ENCODE measurements around the gene CDR2L. TPM values are rescaled to one million over a fixed set of nuclear protein-coding genes. Genes with fewer than 3 reads are reported as not detected.

CDR2L gene
- total and polyA plus RNA-seq, 8 donors: 4.4 to 78.8 (median 10.9) TPM

DNA sequence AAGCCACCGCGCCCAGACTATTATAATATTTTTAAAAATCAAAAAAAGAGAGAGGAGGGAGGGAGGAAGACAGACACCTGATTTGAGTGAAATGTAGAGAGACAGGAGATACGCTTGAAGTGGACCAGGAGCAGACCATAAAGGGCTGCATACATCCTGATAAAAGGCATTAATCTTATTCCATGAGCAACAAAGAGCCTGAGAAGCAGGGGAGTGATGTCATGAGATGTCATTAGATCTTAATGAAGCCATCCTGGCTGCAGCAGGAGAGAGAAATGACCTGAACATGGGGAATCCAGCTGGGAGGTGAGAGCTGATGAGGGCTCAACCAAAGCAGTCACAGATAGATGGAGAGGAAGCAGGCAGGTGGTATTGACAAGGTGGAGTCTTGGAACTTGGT is 9.6 kb upstream of the CDR2L start:
- 94 to 97% (median 94%) methylated on average over 3 of the region's 3 CpGs for WGBS, 5 donors
- intact Hi-C loops (cut with DNase I; ENCODE audit: low total_unique reads): no loop called here
- no peak for TF ChIP-seq EP300 (IDR thresholded peaks at IDR 0.05)
- Histone ChIP-seq H3K27ac (no peak overlapping the region), H3K27me3 (peaks cover 0 to 25% (median 3%) of the 10 kb centered on the region in 3 donors), H3K4me3 (no peak overlapping the region), H3K9me3 (no peaks in the 10 kb centered on the region), H3K4me1 (peaks cover 18 to 47% (median 32%) of the 10 kb centered on the region in 4 donors), H3K36me3 (no peaks in the 10 kb centered on the region)
- no peak for DNase-seq

DNA sequence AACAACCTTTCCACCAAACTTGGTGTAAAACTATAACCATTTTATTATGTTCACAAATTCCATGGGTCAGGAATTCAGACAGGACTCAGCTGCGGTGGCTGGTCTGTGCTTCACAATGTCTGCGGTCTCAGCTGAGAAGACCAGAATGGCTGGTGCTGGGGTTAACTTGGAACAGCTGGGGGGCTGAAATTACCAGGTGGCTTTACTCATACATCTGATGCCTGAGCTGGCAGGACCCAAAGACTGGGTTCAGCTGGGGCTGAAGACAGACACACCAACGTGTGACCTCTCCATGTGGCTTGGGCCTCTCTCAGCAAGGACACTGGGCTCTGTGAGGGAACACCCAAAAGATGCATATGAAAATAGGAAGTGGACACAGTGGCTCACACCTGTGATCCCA is 9.2 kb upstream of the CDR2L start:
- 61 to 90% (median 86%) methylated on average over 2 to 3 of the region's 3 CpGs for WGBS, 5 donors
- intact Hi-C loops (cut with DNase I; ENCODE audit: low total_unique reads): no loop called here

DNA sequence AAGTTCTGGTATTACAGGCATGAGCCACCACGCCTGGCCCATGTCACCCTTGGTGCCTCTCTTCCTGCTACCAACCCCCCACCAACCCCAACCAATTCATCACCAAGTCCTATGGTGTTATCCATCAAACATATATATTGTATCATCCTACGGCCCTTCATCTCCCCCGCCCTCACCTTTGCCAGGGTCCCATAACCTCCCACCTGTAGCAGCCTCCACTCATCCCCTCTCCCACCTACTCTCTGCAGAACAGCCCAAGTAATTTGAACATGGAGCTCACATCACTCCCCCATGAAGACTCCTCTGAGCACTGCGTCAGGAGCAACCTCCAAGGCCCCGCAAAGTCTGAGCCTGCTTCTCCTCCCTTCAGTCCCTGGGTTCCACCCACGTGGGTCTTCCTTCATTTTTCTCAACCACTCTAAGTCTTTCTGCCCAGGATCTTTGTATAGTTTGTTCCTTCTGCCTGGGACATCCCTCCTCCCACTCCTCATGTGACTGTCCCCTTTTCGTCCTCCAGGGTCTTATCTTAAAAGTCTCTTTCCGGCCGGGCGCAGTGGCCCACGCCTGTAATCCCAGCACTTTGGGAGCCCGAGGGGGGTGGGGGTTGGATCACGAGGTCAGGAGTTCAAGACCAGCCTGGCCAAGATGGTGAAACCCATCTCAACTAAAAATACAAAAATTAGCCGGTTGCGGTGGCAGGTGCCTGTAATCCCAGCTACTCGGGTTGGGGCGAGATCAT is 7.9 kb upstream of the CDR2L start:
- Histone ChIP-seq H3K9me3 (no peaks in the 10 kb centered on the region), H3K27ac (no peak overlapping the region), H3K36me3 (no peaks in the 10 kb centered on the region), H3K27me3 (peaks cover 0 to 7% (median 0%) of the 10 kb centered on the region in 3 donors), H3K4me1 (peaks cover 17 to 35% (median 31%) of the 10 kb centered on the region in 4 donors), H3K4me3 (no peak overlapping the region)
- WGBS, 5 donors: 81 to 84% (median 83%) methylated on average over 17 of the region's 17 CpGs
- intact Hi-C loops (cut with DNase I; ENCODE audit: low total_unique reads): no loop called here
- TF ChIP-seq, protein P1, sequence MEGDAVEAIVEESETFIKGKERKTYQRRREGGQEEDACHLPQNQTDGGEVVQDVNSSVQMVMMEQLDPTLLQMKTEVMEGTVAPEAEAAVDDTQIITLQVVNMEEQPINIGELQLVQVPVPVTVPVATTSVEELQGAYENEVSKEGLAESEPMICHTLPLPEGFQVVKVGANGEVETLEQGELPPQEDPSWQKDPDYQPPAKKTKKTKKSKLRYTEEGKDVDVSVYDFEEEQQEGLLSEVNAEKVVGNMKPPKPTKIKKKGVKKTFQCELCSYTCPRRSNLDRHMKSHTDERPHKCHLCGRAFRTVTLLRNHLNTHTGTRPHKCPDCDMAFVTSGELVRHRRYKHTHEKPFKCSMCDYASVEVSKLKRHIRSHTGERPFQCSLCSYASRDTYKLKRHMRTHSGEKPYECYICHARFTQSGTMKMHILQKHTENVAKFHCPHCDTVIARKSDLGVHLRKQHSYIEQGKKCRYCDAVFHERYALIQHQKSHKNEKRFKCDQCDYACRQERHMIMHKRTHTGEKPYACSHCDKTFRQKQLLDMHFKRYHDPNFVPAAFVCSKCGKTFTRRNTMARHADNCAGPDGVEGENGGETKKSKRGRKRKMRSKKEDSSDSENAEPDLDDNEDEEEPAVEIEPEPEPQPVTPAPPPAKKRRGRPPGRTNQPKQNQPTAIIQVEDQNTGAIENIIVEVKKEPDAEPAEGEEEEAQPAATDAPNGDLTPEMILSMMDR (IDR thresholded peaks at IDR 0.05): no peak
- no peak for TF ChIP-seq POLR2A (IDR thresholded peaks at IDR 0.05)
- no peak for TF ChIP-seq EP300 (IDR thresholded peaks at IDR 0.05)
- TF ChIP-seq POLR2AphosphoS5 (IDR thresholded peaks at IDR 0.05): no peak
- no peak for DNase-seq

More for the DNA sequence above, 9.2 kb upstream of the CDR2L start:
- Histone ChIP-seq H3K4me1 (peaks cover 22 to 47% (median 32%) of the 10 kb centered on the region in 4 donors), H3K36me3 (no peaks in the 10 kb centered on the region), H3K27ac (no peak overlapping the region), H3K27me3 (peaks cover 0 to 21% (median 3%) of the 10 kb centered on the region in 3 donors), H3K9me3 (no peaks in the 10 kb centered on the region), H3K4me3 (no peak overlapping the region)
- DNase-seq: no peak
- TF ChIP-seq POLR2AphosphoS5 (IDR thresholded peaks at IDR 0.05) (no peak), POLR2A (IDR thresholded peaks at IDR 0.05) (no peak), EP300 (IDR thresholded peaks at IDR 0.05) (no peak)
- TF ChIP-seq, protein P1 (IDR thresholded peaks at IDR 0.05): no peak

DNA sequence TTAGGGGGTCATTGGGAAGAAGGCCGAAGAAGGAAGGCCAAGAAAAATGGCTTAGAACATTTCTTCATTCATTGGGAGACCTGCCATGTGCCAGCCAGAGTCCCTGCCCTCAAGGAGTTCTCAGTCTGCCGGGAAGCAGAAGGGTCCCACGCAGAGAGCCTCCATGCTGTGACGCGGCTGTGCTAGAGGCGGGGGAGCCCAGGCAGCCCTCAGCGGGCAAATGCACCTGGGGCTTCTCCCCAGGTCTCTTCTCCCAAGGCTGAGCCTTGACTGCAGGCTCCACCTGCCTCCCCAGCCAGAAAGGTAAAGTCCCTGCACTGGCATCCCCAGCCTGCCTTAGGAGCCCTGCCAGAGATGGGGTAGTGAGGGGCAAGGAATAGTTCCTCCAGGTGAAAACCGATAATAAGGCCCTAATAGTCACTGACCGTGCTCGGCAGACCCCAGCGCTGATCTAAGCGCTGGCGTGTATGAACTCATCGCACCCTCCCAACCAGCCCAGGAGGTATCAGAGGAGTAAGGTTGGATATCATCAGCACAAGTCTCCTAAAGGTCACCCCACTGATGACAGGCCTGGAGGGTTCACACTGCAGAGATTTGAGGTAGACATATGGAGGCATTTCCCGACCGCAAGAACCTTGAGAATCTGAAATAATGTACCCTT is 6.0 kb upstream of the CDR2L start:
- Histone ChIP-seq H3K4me1 (peaks cover 22 to 44% (median 28%) of the 10 kb centered on the region in 4 donors), H3K9me3 (no peaks in the 10 kb centered on the region), H3K36me3 (no peaks in the 10 kb centered on the region), H3K4me3 (peak overlapping the region; percentile 48 to 70 (median 66)), H3K27me3 (no peaks in the 10 kb centered on the region), H3K27ac (peak overlapping the region; percentile 91 to 95 (median 95))
- no peak for DNase-seq
- intact Hi-C loops (cut with DNase I; ENCODE audit: low total_unique reads): no loop called here
- 51 to 71% (median 67%) methylated on average over 13 to 16 of the region's 16 CpGs for WGBS, 5 donors
- TF ChIP-seq POLR2A (IDR thresholded peaks at IDR 0.05): no peak
- TF ChIP-seq, protein P1 (IDR thresholded peaks at IDR 0.05): no peak
- TF ChIP-seq EP300 (IDR thresholded peaks at IDR 0.05): no peak
- no peak for TF ChIP-seq POLR2AphosphoS5 (IDR thresholded peaks at IDR 0.05)

Measured in stomach (tissue), 9 donors.